SK-N-SH (cell line): ENCODE data around the gene ICAM5. TPM values are rescaled to one million over a fixed set of nuclear protein-coding genes. Genes with fewer than 3 reads are reported as not detected.
A peak's percentile ranks its signal among the peaks of the same experiment; 100 is the strongest.

Experiments used
- CTCF ChIA-PET: fragments of 300-600, 350-600 bp; formaldehyde crosslinking; extraction: SDS; loops from one replicate; lab custom pipeline; 2021; lab: Yijun Ruan, JAX
- POLR2A ChIA-PET: fragments of 350-600 bp; sonication (Branson Sonifier 250); formaldehyde crosslinking; extraction: SDS; loops from one replicate; lab custom pipeline; 2020; ENCODE audit warnings: antibody characterized with exemption, inconsistent platforms; lab: Yijun Ruan, JAX
- DNase-seq: peaks from one replicate; pipeline ENCODE4 v3.0.0; 2012
- H2AFZ ChIP-seq: fragments of 200-600 bp; sonication (generic); 2 replicates; pipeline ENCODE4 v1.8.1; 2016; ENCODE audit warnings: antibody characterized with exemption, mild to moderate bottlenecking, low read depth
- H3F3A ChIP-seq: fragments of 200-600 bp; sonication (generic); replicated peaks from 2 replicates; pipeline ENCODE3; 2016; ENCODE audit warnings: antibody characterized with exemption, mild to moderate bottlenecking; ENCODE audit not compliant: insufficient read depth
- H3K27ac ChIP-seq, 2 experiments: fragments of 200-500 bp in 1 of 2; fragments of 200-600 bp in 1 of 2; sonication (Bioruptor generic) in 1 of 2; sonication (generic), shearing (Covaris generic) in 1 of 2; 2 replicates each; pipeline versions ENCODE4 v1.5.1 to v1.6.1; 2014 to 2016; ENCODE audit warnings: low read depth in 2 of 2, inconsistent platforms in 1 of 2, low read length in 1 of 2, mild to moderate bottlenecking in 1 of 2, mixed read lengths in 1 of 2
- H3K27me3 ChIP-seq: fragments of 200-600 bp; sonication (generic), shearing (Covaris generic); 2 replicates; pipeline ENCODE4 v1.6.1; 2016; ENCODE audit warnings: mixed run types; ENCODE audit not compliant: insufficient read depth
- H3K36me3 ChIP-seq, 2 experiments: fragments of 200-500 bp in 1 of 2; fragments of 200-600 bp in 1 of 2; sonication (Bioruptor generic) in 1 of 2; sonication (generic) in 1 of 2; replicated peaks in 1 of 2; 2 replicates each; pipeline versions ENCODE3 to v1.5.1; 2014 to 2016; ENCODE audit warnings: low read length in 1 of 2, mild to moderate bottlenecking in 1 of 2; ENCODE audit not compliant: insufficient read depth in 2 of 2, control insufficient read depth in 1 of 2
- H3K4me1 ChIP-seq, 2 experiments: fragments of 200-500 bp in 1 of 2; fragments of 200-600 bp in 1 of 2; sonication (Bioruptor generic) in 1 of 2; sonication (generic), shearing (Covaris generic) in 1 of 2; 2 replicates each; pipeline versions ENCODE4 v1.5.1 to v1.6.1; 2014 to 2016; ENCODE audit warnings: low read depth in 1 of 2, low read length in 1 of 2, mixed run types in 1 of 2; ENCODE audit not compliant: insufficient read depth in 2 of 2, control insufficient read depth in 1 of 2
- H3K4me2 ChIP-seq: fragments of 200-600 bp; sonication (generic), shearing (Covaris generic); 2 replicates; pipeline ENCODE4 v1.6.1; 2017; ENCODE audit warnings: mixed run types
- H3K4me3 ChIP-seq, 2 experiments: fragments of 200-500 bp in 1 of 2; fragments of 200-600 bp in 1 of 2; sonication (Bioruptor generic) in 1 of 2; sonication (generic), shearing (Covaris generic) in 1 of 2; 2 replicates each; pipeline versions ENCODE4 v1.5.1 to v1.8.1; 2014 to 2016; ENCODE audit warnings: low read depth in 2 of 2, inconsistent platforms in 1 of 2, low read length in 1 of 2, mild to moderate bottlenecking in 1 of 2, mixed read lengths in 1 of 2, moderate library complexity in 1 of 2
- H3K79me2 ChIP-seq: fragments of 200-600 bp; sonication (generic); 2 replicates; pipeline ENCODE4 v1.8.1; 2017; ENCODE audit warnings: mild to moderate bottlenecking; ENCODE audit not compliant: insufficient read depth
- H3K9ac ChIP-seq: fragments of 200-600 bp; sonication (generic); 2 replicates; pipeline ENCODE4 v1.6.1; 2017; ENCODE audit warnings: mixed run types
- H3K9me2 ChIP-seq: fragments of 200-600 bp; sonication (generic); 2 replicates; pipeline ENCODE4 v1.6.1; 2017; ENCODE audit warnings: mixed run types
- H3K9me3 ChIP-seq: fragments of 200-600 bp; sonication (generic); 2 replicates; pipeline ENCODE4 v1.6.1; 2017; ENCODE audit warnings: mixed run types, mild to moderate bottlenecking, moderate library complexity
- H4K20me1 ChIP-seq: fragments of 200-600 bp; sonication (generic); 2 replicates; pipeline ENCODE4 v1.6.1; 2017; ENCODE audit warnings: mild to moderate bottlenecking, mixed run types; ENCODE audit not compliant: insufficient read depth
- ELF1 ChIP-seq: IDR thresholded peaks from 2 replicates; pipeline ENCODE4 v1.4.0; 2012
- FOSL2 ChIP-seq: IDR thresholded peaks from 2 replicates; pipeline ENCODE4 v1.4.0; 2012; ENCODE audit warnings: low read depth, mild to moderate bottlenecking, moderate library complexity, borderline replicate concordance
- FOXJ3 ChIP-seq: sonication (generic); formaldehyde crosslinking; IDR thresholded peaks from 2 replicates; pipeline ENCODE4 v1.5.1; 2020; ENCODE audit warnings: mild to moderate bottlenecking, missing genetic modification reagents
- FOXM1 ChIP-seq: IDR thresholded peaks from 2 replicates; pipeline ENCODE4 v1.4.0; 2012; ENCODE audit warnings: low read depth, mild to moderate bottlenecking
- GABPA ChIP-seq: IDR thresholded peaks from 2 replicates; pipeline ENCODE4 v1.4.0; 2012; ENCODE audit warnings: low read depth, mild to moderate bottlenecking
- GATA2 ChIP-seq: sonication (generic); formaldehyde crosslinking; IDR thresholded peaks from 2 replicates; pipeline ENCODE4 v1.5.0; 2020; ENCODE audit warnings: mild to moderate bottlenecking, missing genetic modification reagents
- JUND ChIP-seq: IDR thresholded peaks from 2 replicates; pipeline ENCODE4 v1.4.0; 2012
- MXI1 ChIP-seq: IDR thresholded peaks from 2 replicates; pipeline ENCODE4 v1.6.1; 2012; ENCODE audit warnings: mild to moderate bottlenecking, low read depth, low read length, improper control_type of control experiment
- RCOR1 ChIP-seq: fragments of 150-350 bp; IDR thresholded peaks from 2 replicates; pipeline ENCODE4 v1.6.1; 2017; ENCODE audit warnings: antibody characterized with exemption, low read length
- REST ChIP-seq: IDR thresholded peaks from 2 replicates; pipeline ENCODE4 v1.6.1; 2012; ENCODE audit warnings: mild to moderate bottlenecking, low read depth, low read length, moderate library complexity
- TCF12 ChIP-seq: IDR thresholded peaks from 2 replicates; pipeline ENCODE4 v1.4.0; 2012
- TEAD4 ChIP-seq: IDR thresholded peaks from 2 replicates; pipeline ENCODE4 v1.4.0; 2012; ENCODE audit warnings: mild to moderate bottlenecking, borderline replicate concordance; ENCODE audit not compliant: insufficient read depth
- USF1 ChIP-seq: IDR thresholded peaks from 2 replicates; pipeline ENCODE4 v1.4.0; 2012; ENCODE audit warnings: low read depth, borderline replicate concordance
- YY1 ChIP-seq: IDR thresholded peaks from 2 replicates; pipeline ENCODE4 v1.4.0; 2012; ENCODE audit warnings: low read depth, mild to moderate bottlenecking
- WGBS: methylation state at CpG from one replicate; pipeline ENCODE4 v1.1.6; 2017; ENCODE audit warnings: low lambda C conversion rate; 5-methylcytosine and 5-hydroxymethylcytosine counted together
- polyA plus RNA-seq, 3 experiments: library from polyadenylated mRNA; depleted of rRNA; stranded (reverse); fragments of >200 nt; gene quantifications; 2 replicates each; pipeline ENCODE4 v1.2.3, GENCODE V29; 2012
- TF ChIP-seq, protein P1 (sequence below): fragments of 200-600 bp; sonication (generic); IDR thresholded peaks from 2 replicates; pipeline ENCODE4 v1.6.1; 2017; ENCODE audit warnings: antibody characterized with exemption, mild to moderate bottlenecking, moderate library complexity
- TF ChIP-seq, protein P2 (sequence below): fragments of 150-350 bp; IDR thresholded peaks from 2 replicates; pipeline ENCODE4 v1.6.1; 2017; ENCODE audit warnings: antibody characterized with exemption, low read length, low read depth, borderline replicate concordance

ICAM5 gene
- polyA plus RNA-seq, 1 of the 3 experiments (the other 2 are of a cell fraction): 5.2 TPM

DNA sequence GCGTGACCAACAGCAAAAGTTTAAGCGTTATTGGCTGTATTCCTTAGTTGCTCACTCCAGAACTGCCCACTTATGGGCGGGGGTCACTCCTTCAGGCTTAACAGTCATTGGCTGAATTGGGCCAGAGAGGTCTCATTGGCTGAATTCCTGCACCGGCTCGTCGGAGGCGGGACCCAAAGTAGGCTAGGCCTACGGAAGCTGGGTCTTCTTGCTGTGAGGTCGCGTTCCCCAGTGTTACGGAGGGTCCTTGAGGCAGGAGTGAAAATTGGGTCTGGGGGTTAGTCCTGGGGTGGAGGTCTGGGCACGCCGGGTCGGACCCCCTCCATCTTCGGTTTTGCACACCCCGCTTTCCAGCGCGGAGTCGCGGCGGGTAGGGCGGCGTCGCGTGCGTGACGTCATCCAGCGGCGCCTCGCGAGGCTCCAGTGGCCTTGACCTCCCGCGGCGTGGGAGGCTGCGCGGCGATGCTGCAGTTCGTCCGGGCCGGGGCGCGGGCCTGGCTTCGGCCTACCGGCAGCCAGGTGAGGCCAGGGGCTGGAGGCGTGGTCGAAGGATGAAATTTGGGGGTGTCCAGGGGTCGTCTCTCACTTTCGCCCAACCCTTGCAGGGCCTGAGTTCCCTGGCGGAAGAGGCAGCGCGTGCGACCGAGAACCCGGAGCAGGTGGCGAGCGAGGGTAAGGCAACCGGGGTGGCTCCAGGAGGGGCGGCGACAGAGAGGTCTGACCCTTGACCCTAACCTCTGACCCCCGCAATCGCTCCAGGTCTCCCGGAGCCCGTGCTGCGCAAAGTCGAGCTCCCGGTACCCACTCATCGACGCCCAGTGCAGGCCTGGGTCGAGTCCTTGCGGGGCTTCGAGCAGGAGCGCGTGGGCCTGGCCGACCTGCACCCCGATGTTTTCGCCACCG lies 37.7 kb upstream of the ICAM5 start, which contains the start of gene MRPL4 (continued):
- 0 out of 2 replicates have a peak, but pooled peaks have one; percentile 11 for TF ChIP-seq USF1
- TF ChIP-seq FOSL2: no peak

DNA sequence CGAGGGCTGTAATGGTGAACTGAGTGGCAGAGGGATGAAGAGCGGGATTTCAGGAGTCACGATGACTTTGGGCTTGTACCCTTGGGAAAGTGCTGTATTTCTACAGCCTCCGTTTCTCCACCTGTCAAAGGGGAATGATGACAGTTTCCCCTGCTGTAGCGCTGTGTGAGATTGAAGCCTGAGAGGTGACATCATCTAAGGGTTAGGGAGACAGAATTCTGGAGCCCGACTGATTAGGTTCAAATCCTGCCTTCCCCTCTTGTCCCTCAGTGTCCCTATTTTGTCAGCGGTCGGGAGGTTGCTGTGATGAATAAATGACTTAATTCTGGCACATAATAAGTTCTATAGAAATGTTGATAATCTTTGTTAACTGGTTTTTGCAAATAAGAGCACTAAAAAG lies 37.0 kb upstream of the ICAM5 start:
- DNase-seq: no peak
- Histone ChIP-seq H2AFZ (no peak overlapping the region), H3K4me1 (peaks cover 0 to 5% of the 10 kb centered on the region in 2 experiments; a peak in 1 of 4 replicates), H3K9me2 (no peaks in the 10 kb centered on the region), H3K9ac (peak overlapping the region; percentile 87), H3K4me2 (peak overlapping the region; percentile 96), H3K4me3 (peak overlapping the region; percentile 67 to 69), H3K27me3 (no peaks in the 10 kb centered on the region), H3K79me2 (peaks cover 21% of the 10 kb centered on the region), H3K27ac (peak overlapping the region in 1 of 2 experiments; percentile 63; a peak in 1 of 4 replicates), H3F3A (peaks cover 5% of the 10 kb centered on the region), H3K9me3 (no peaks in the 10 kb centered on the region), H4K20me1 (no peaks in the 10 kb centered on the region), H3K36me3 (peaks cover 0 to 15% of the 10 kb centered on the region in 2 experiments)
- WGBS: 19% methylated on average over 8 of the region's 8 CpGs
- TF ChIP-seq FOXJ3 (no peak), ELF1 (no peak), TEAD4 (no peak), RCOR1 (no peak), GATA2 (CRISPR knock-in tag) (no peak), JUND (no peak), TCF12 (no peak), MXI1 (no peak), YY1 (no peak), REST (no peak), FOXM1 (no peak), GABPA (no peak)
- TF ChIP-seq, protein P1, sequence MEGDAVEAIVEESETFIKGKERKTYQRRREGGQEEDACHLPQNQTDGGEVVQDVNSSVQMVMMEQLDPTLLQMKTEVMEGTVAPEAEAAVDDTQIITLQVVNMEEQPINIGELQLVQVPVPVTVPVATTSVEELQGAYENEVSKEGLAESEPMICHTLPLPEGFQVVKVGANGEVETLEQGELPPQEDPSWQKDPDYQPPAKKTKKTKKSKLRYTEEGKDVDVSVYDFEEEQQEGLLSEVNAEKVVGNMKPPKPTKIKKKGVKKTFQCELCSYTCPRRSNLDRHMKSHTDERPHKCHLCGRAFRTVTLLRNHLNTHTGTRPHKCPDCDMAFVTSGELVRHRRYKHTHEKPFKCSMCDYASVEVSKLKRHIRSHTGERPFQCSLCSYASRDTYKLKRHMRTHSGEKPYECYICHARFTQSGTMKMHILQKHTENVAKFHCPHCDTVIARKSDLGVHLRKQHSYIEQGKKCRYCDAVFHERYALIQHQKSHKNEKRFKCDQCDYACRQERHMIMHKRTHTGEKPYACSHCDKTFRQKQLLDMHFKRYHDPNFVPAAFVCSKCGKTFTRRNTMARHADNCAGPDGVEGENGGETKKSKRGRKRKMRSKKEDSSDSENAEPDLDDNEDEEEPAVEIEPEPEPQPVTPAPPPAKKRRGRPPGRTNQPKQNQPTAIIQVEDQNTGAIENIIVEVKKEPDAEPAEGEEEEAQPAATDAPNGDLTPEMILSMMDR: no peak
- TF ChIP-seq, protein P2, sequence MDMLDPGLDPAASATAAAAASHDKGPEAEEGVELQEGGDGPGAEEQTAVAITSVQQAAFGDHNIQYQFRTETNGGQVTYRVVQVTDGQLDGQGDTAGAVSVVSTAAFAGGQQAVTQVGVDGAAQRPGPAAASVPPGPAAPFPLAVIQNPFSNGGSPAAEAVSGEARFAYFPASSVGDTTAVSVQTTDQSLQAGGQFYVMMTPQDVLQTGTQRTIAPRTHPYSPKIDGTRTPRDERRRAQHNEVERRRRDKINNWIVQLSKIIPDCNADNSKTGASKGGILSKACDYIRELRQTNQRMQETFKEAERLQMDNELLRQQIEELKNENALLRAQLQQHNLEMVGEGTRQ: no peak
- CTCF ChIA-PET: interaction anchor here (1.0 kb wide), 1 partner anchor 17 kb away, joined by 3 read pairs; no protein-coding TSS in a partner anchor
- POLR2A ChIA-PET: no interaction called here
